ENCODE measurements around the gene PLXNA4.

The PLXNA4 gene

GRCh38 chr7:132469681-132470080 lies 106.6 kb downstream of the PLXNA4 start:
- DNase-seq = no peak

- no peak for DNase-seq
These were observed 107.0 kb downstream of the PLXNA4 start for GRCh38 chr7:132469264-132469663.

- DNase-seq = no peak
These were observed 109.9 kb downstream of the PLXNA4 start for GRCh38 chr7:132466367-132466766.

GRCh38 chr7:132465516-132465915 lies 110.8 kb downstream of the PLXNA4 start:
- no peak for DNase-seq

- DNase-seq = no peak
These were observed 111.5 kb downstream of the PLXNA4 start for GRCh38 chr7:132464740-132465139.

- DNase-seq = no peak
These were observed 112.3 kb downstream of the PLXNA4 start for GRCh38 chr7:132463922-132464321.

GRCh38 chr7:132462478-132462877 lies 113.8 kb downstream of the PLXNA4 start:
- DNase-seq = no peak

- no peak for DNase-seq
These were observed 115.2 kb downstream of the PLXNA4 start for GRCh38 chr7:132461032-132461592.

GRCh38 chr7:132458729-132459128 lies 117.5 kb downstream of the PLXNA4 start:
- DNase-seq = no peak

GRCh38 chr7:132457658-132458057 lies 118.6 kb downstream of the PLXNA4 start:
- DNase-seq = no peak

GRCh38 chr7:132456418-132456817 lies 119.9 kb downstream of the PLXNA4 start:
- DNase-seq = no peak

GRCh38 chr7:132455378-132455777 lies 120.9 kb downstream of the PLXNA4 start:
- DNase-seq = no peak

- no peak for DNase-seq
These were observed 122.4 kb downstream of the PLXNA4 start for GRCh38 chr7:132453826-132454225.

GRCh38 chr7:132451161-132451560 lies 125.1 kb downstream of the PLXNA4 start:
- no peak for DNase-seq

- DNase-seq = no peak
These were observed 125.6 kb downstream of the PLXNA4 start for GRCh38 chr7:132450696-132451095.

GRCh38 chr7:132450188-132450587 lies 126.1 kb downstream of the PLXNA4 start:
- DNase-seq = no peak

GRCh38 chr7:132446666-132447278 lies 129.5 kb downstream of the PLXNA4 start:
- no peak for DNase-seq

- DNase-seq = peak; percentile 78
These were observed 130.0 kb downstream of the PLXNA4 start for GRCh38 chr7:132446260-132446659.

- DNase-seq = no peak
These were observed 132.3 kb downstream of the PLXNA4 start for GRCh38 chr7:132443761-132444520.

- DNase-seq = no peak
These were observed 134.3 kb downstream of the PLXNA4 start for GRCh38 chr7:132441935-132442334.

GRCh38 chr7:132440151-132440550 lies 136.1 kb downstream of the PLXNA4 start:
- no peak for DNase-seq

GRCh38 chr7:132438926-132439325 lies 137.3 kb downstream of the PLXNA4 start:
- DNase-seq = no peak

- DNase-seq = peak; percentile 61
These were observed 138.5 kb downstream of the PLXNA4 start for GRCh38 chr7:132437730-132438129.

GRCh38 chr7:132436121-132436520 lies 140.1 kb downstream of the PLXNA4 start:
- peak; percentile 15 for DNase-seq
